KMS-11 (cell line): ENCODE data around the gene MINK1.

Experiments used
- H2AFZ ChIP-seq: fragments of 200-600 bp; sonication (generic); 2 replicates; pipeline ENCODE4 v1.6.1; 2016; ENCODE audit warnings: antibody characterized with exemption, mixed run types, low read depth
- H3K27ac ChIP-seq: fragments of 200-600 bp; sonication (generic); 2 replicates; pipeline ENCODE4 v1.6.1; 2016; ENCODE audit warnings: mild to moderate bottlenecking, mixed run types
- H3K27me3 ChIP-seq: fragments of 200-600 bp; sonication (generic); 2 replicates; pipeline ENCODE4 v1.6.1; 2017; ENCODE audit warnings: mild to moderate bottlenecking, low read depth, mixed run types, moderate library complexity; ENCODE audit not compliant: insufficient read depth
- H3K36me3 ChIP-seq: fragments of 200-600 bp; sonication (generic); 2 replicates; pipeline ENCODE4 v1.6.1; 2017; ENCODE audit warnings: mild to moderate bottlenecking, mixed run types; ENCODE audit not compliant: insufficient read depth
- H3K4me1 ChIP-seq: fragments of 200-600 bp; sonication (generic); 2 replicates; pipeline ENCODE4 v1.6.1; 2016; ENCODE audit warnings: mild to moderate bottlenecking, low read depth, mixed run types; ENCODE audit not compliant: poor library complexity, severe bottlenecking
- H3K4me2 ChIP-seq: fragments of 200-600 bp; sonication (generic); 2 replicates; pipeline ENCODE4 v1.7.0; 2016; ENCODE audit warnings: mild to moderate bottlenecking, mixed run types
- H3K4me3 ChIP-seq: fragments of 200-600 bp; sonication (generic); IDR thresholded peaks from 2 replicates; pipeline ENCODE4 v1.6.1; 2017; ENCODE audit warnings: low read depth, low read length, mixed read lengths; ENCODE audit not compliant: insufficient read depth
- H3K79me2 ChIP-seq: fragments of 200-600 bp; sonication (generic); 2 replicates; pipeline ENCODE4 v1.6.1; 2016; ENCODE audit warnings: low read depth, mixed run types; ENCODE audit not compliant: insufficient read depth
- H3K9ac ChIP-seq: fragments of 200-600 bp; sonication (generic); 2 replicates; pipeline ENCODE4 v1.6.1; 2016; ENCODE audit warnings: mild to moderate bottlenecking, mixed run types
- H4K20me1 ChIP-seq: fragments of 200-600 bp; sonication (generic); 2 replicates; pipeline ENCODE4 v1.6.1; 2016; ENCODE audit warnings: mild to moderate bottlenecking, mixed run types; ENCODE audit not compliant: insufficient read depth
- CTCF ChIP-seq: fragments of 200-600 bp; sonication (generic); conservative IDR thresholded peaks from 2 replicates; pipeline ENCODE4 v1.6.1; 2017; ENCODE audit warnings: low read depth, mild to moderate bottlenecking, antibody characterized with exemption, low read length, moderate library complexity, mixed read lengths

MINK1 gene

GRCh38 chr17:4936436-4936835 lies 103.3 kb downstream of the MINK1 start:
- Histone ChIP-seq H3K79me2 (no peaks in the 10 kb centered on the region), H3K4me2 (no peak overlapping the region), H4K20me1 (no peaks in the 10 kb centered on the region), H3K9ac (no peak overlapping the region), H2AFZ (no peak overlapping the region), H3K27ac (no peak overlapping the region), H3K27me3 (no peaks in the 10 kb centered on the region), H3K4me1 (no peaks in the 10 kb centered on the region), H3K4me3 (no peak overlapping the region), H3K36me3 (no peaks in the 10 kb centered on the region)
- TF ChIP-seq CTCF, result no peak

- Histone ChIP-seq H3K27ac (no peak overlapping the region), H3K36me3 (no peaks in the 10 kb centered on the region), H2AFZ (no peak overlapping the region), H3K4me3 (no peak overlapping the region), H4K20me1 (no peaks in the 10 kb centered on the region), H3K9ac (no peak overlapping the region), H3K4me2 (no peak overlapping the region), H3K4me1 (no peaks in the 10 kb centered on the region), H3K27me3 (no peaks in the 10 kb centered on the region), H3K79me2 (no peaks in the 10 kb centered on the region)
- TF ChIP-seq CTCF, result no peak
These were observed 104.4 kb downstream of the MINK1 start for GRCh38 chr17:4937553-4937952.

GRCh38 chr17:4938069-4938491 lies 104.9 kb downstream of the MINK1 start:
- Histone ChIP-seq H3K27ac (no peak overlapping the region), H2AFZ (no peak overlapping the region), H3K79me2 (no peaks in the 10 kb centered on the region), H3K36me3 (no peaks in the 10 kb centered on the region), H3K4me3 (no peak overlapping the region), H3K9ac (no peak overlapping the region), H4K20me1 (no peaks in the 10 kb centered on the region), H3K4me2 (no peak overlapping the region), H3K4me1 (no peaks in the 10 kb centered on the region), H3K27me3 (no peaks in the 10 kb centered on the region)
- no peak for TF ChIP-seq CTCF

- H3K36me3 ChIP-seq, result no peaks in the 10 kb centered on the region
- H3K79me2 ChIP-seq, result no peaks in the 10 kb centered on the region
- peak overlapping the region; percentile 60; the same call in 1 of the 2 replicates for H3K27ac ChIP-seq
- TF ChIP-seq CTCF, result no peak
- peak overlapping the region; percentile 47; the same call in 1 of the 2 replicates for H3K9ac ChIP-seq
- H2AFZ ChIP-seq, result no peak overlapping the region
- H3K27me3 ChIP-seq, result no peaks in the 10 kb centered on the region
- H3K4me2 ChIP-seq, result no peak overlapping the region; the same call in 1 of the 2 replicates
- no peaks in the 10 kb centered on the region for H4K20me1 ChIP-seq
- no peaks in the 10 kb centered on the region for H3K4me1 ChIP-seq
- no peak overlapping the region for H3K4me3 ChIP-seq
These were observed 105.8 kb downstream of the MINK1 start for GRCh38 chr17:4938688-4939545.
